ENCODE measurements around the gene NFIC. TPM values are rescaled to one million over a fixed set of nuclear protein-coding genes. Genes with fewer than 3 reads are reported as not detected.
A peak's percentile ranks its signal among the peaks of the same experiment; 100 is the strongest.

NFIC gene
- total RNA-seq, 4 donors from 2014 or later, result 76.2 to 183 (median 132) TPM

GRCh38 chr19:3514930-3515329 lies 148.5 kb downstream of the NFIC start:
- peaks cover 0 to 9% of the 10 kb centered on the region in 2 donors for H3K4me1 ChIP-seq
- no peaks in the 10 kb centered on the region for H3K9me3 ChIP-seq
- no peak for TF ChIP-seq CTCF (IDR thresholded peaks at IDR 0.05)
- no peak for TF ChIP-seq POLR2A (IDR thresholded peaks at IDR 0.05)
- H3K36me3 ChIP-seq, result no peaks in the 10 kb centered on the region
- no peaks in the 10 kb centered on the region for H3K27me3 ChIP-seq
- intact Hi-C loops (cut with DNase I), result no loop called here
- 88% methylated on average over 7 to 8 of the region's 12 CpGs for WGBS, 2 donors
- no peak for DNase-seq
- no peak overlapping the region for H3K4me3 ChIP-seq (replicated peaks in 1 of 3)
- H3K27ac ChIP-seq, result no peak overlapping the region

- no peak overlapping the region for H3K27ac ChIP-seq
- no peaks in the 10 kb centered on the region for H3K27me3 ChIP-seq
- TF ChIP-seq CTCF (IDR thresholded peaks at IDR 0.05) (no peak), POLR2A (IDR thresholded peaks at IDR 0.05) (no peak)
- H3K9me3 ChIP-seq, result no peaks in the 10 kb centered on the region
- H3K36me3 ChIP-seq, result no peaks in the 10 kb centered on the region
- intact Hi-C loops (cut with DNase I), result no loop called here
- 82 to 86% methylated on average over 13 to 15 of the region's 15 CpGs for WGBS, 2 donors
- DNase-seq, result no peak
- no peak overlapping the region for H3K4me3 ChIP-seq (replicated peaks in 1 of 3)
- peaks cover 0 to 9% of the 10 kb centered on the region in 2 donors for H3K4me1 ChIP-seq
Measured at GRCh38 chr19:3515891-3516422, 149.6 kb downstream of the NFIC start.

GRCh38 chr19:3516675-3517207 lies 150.4 kb downstream of the NFIC start:
- Histone ChIP-seq H3K27me3 (no peaks in the 10 kb centered on the region), H3K4me3 (replicated peaks in 1 of 3) (no peak overlapping the region), H3K4me1 (peaks cover 0 to 9% of the 10 kb centered on the region in 2 donors), H3K9me3 (no peaks in the 10 kb centered on the region), H3K36me3 (no peaks in the 10 kb centered on the region), H3K27ac (no peak overlapping the region)
- intact Hi-C loops (cut with DNase I), result no loop called here
- 69 to 74% methylated on average over 6 to 15 of the region's 15 CpGs for WGBS, 2 donors
- TF ChIP-seq CTCF (IDR thresholded peaks at IDR 0.05) (no peak), POLR2A (IDR thresholded peaks at IDR 0.05) (no peak)
- DNase-seq, result peak in 1 of 2 donors; percentile 16

- intact Hi-C loops (cut with DNase I), result no loop called here
- no peak overlapping the region for H3K27ac ChIP-seq
- H3K36me3 ChIP-seq, result peaks cover 0 to under 1% of the 10 kb centered on the region in 2 donors
- no peaks in the 10 kb centered on the region for H3K9me3 ChIP-seq
- H3K4me3 ChIP-seq (replicated peaks in 1 of 3), result no peak overlapping the region
- no peaks in the 10 kb centered on the region for H3K27me3 ChIP-seq
- TF ChIP-seq POLR2A (IDR thresholded peaks at IDR 0.05), result no peak
- no peak for TF ChIP-seq CTCF (IDR thresholded peaks at IDR 0.05)
- 90 to 94% methylated on average over 2 of the region's 2 CpGs for WGBS, 2 donors
- H3K4me1 ChIP-seq, result peaks cover 0 to 9% of the 10 kb centered on the region in 2 donors
- DNase-seq, result no peak
Measured at GRCh38 chr19:3517638-3518037, 151.3 kb downstream of the NFIC start.

GRCh38 chr19:3518255-3518654 lies 151.9 kb downstream of the NFIC start:
- Histone ChIP-seq H3K27ac (no peak overlapping the region), H3K27me3 (no peaks in the 10 kb centered on the region), H3K36me3 (peaks cover 0 to 6% of the 10 kb centered on the region in 2 donors), H3K4me3 (replicated peaks in 1 of 3) (no peak overlapping the region), H3K4me1 (peaks cover 0 to 9% of the 10 kb centered on the region in 2 donors), H3K9me3 (no peaks in the 10 kb centered on the region)
- no peak for DNase-seq
- intact Hi-C loops (cut with DNase I), result no loop called here
- TF ChIP-seq POLR2A (IDR thresholded peaks at IDR 0.05) (no peak), CTCF (IDR thresholded peaks at IDR 0.05) (no peak)
- 77 to 79% methylated on average over 9 to 10 of the region's 10 CpGs for WGBS, 2 donors
